ENCODE data around the gene PTPRU. TPM values are rescaled to one million over a fixed set of nuclear protein-coding genes. Genes with fewer than 3 reads are reported as not detected.

The PTPRU gene
- total RNA-seq, 1 donor from 2014 or later, result 19.5 TPM

DNA sequence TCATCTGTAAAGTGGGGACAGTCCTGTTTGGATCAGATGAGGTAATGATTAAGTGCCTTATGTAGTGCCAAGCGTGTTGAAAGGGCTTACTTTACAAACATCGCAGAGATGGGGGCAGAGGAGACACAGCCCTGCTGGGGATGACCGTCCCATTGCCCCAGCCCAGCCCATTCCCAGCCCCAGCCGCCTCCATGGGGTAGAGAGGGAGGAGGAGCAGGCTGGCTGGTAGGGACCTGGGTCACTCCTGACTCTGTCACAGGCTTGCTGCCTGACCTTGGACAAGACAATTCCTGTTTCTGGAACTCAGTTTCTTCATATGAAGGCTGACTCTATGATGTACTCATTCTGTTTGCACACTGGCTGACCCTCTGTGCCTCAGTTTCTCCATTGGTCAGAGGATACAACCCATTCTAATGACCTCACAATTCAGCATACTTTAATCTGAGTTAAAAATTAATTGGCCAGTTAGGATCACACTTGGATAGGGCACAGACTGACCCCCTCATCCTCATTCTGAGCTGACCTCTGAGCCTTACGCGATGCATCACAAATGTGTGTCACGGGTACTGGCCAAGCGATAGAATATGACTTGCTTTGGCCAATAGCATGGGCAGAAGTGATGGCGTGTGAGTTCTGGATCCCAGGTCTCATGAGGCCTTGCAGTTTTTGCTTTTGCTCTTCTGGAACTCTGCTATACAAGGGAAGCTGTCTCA, 91.1 kb downstream of the PTPRU start:
- ATAC-seq, result peak; percentile 61
- no peak for DNase-seq (ENCODE audit: low spot score)

DNA sequence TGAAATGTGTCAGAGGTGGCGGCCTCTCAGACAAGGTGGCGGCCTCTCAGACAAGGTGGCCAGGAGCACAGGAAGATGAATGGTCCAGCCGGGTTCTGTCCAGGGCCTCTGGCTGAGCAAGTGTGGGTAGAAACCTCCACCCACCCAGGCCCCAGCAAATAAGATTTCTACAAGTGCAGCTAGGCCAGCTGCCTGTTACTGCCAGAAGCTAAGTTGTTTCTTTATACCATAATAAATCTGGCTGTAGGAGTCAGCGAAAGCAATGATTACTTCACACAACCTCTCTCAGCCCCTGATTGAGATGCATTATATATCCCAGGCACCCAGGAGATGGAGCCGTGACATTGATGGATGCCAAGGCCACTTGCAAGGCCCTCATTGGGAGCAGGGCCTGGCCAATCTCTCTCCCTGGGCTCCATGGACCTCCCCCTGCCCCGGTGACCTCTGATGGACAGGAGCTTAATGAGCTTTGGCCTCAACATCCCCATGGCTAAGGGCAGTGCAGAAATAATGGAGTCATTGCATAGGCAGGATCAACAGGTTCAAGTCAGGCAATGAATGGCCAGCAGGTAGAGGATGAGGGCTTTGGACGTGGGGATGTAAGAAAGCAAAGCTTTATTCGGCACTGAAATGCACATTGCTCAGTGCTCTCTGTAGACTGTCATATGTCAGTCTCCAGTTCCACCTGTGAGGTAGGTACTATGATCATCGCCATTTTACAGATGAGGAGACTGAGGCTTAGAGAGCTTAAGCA, 92.9 kb downstream of the PTPRU start:
- DNase-seq (ENCODE audit: low spot score), result no peak
- ATAC-seq, result no peak

DNA sequence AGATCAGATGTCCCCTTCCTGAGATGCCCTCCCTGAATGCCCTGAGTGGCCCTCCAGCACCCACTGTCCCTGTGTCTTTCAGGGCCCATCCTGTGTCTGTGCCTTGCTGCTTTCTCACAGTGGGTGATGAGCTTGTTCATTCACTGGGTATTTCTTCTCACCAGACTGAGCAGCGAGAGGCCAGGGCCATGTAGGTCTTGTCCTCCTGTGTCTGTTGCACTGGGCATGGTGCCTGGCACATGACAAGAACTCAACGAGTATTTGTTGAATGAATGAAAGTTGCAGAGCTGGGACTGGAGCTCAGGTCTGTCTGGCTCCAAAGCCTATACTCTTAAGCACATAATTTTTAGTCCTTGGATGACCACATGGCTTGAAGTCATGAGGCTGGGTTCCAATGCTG, 93.8 kb downstream of the PTPRU start:
- no peak for ATAC-seq
- DNase-seq (ENCODE audit: low spot score), result no peak

DNA sequence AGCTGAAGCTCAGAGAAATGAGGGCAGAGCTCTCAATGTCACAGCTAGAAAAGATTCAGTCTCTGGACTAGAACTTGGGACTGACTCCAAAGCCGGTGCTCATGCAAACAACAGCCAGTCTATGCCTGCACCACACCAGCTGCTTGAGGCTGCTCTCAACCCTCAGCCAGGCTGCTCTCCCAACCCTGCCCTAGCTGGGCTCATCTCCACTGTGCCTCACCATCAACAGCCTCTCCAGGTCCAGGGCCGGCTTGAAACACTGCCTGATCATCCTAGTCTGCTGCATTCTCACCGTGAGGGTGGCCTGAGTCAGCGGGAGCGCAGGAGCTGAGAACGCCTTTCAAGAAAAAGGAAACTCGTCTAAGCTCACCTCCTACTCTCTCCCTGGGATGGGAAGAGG, 94.5 kb downstream of the PTPRU start:
- ATAC-seq (no peak), DNase-seq (ENCODE audit: low spot score) (no peak)

- ATAC-seq, result peak; percentile 27
- DNase-seq (ENCODE audit: low spot score), result no peak
Measured at GRCh38 chr1:29331309-29331708, 95.0 kb downstream of the PTPRU start.

GRCh38 chr1:29331729-29332128, 95.4 kb downstream of the PTPRU start:
- ATAC-seq, result no peak
- DNase-seq (ENCODE audit: low spot score), result no peak

- DNase-seq (ENCODE audit: low spot score), result no peak
Measured at GRCh38 chr1:29332204-29332603, 95.9 kb downstream of the PTPRU start.

GRCh38 chr1:29333008-29333407, 96.7 kb downstream of the PTPRU start:
- no peak for DNase-seq (ENCODE audit: low spot score)
- ATAC-seq, result no peak

More at GRCh38 chr1:29332204-29332603, 95.9 kb downstream of the PTPRU start:
- peak; percentile 46 for ATAC-seq

DNA sequence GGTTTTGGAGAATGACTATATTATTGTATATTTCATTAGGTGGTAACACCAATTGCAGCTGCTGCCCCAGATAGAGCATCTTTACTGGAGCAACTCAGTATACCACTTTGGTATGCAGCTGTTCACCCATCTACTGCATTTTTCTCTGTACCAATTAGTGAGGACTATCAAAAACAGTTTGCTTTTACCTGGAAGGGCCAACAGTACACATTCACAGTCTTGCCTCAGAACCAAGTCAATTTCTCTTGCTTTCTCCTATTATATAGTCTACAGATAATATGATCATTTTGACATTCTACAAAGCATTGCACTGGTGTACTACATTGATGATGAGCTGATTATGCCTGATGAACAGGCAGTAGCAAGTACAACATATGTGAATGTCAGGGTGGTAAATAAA, 99.3 kb downstream of the PTPRU start:
- ATAC-seq (no peak), DNase-seq (ENCODE audit: low spot score) (no peak)

DNA sequence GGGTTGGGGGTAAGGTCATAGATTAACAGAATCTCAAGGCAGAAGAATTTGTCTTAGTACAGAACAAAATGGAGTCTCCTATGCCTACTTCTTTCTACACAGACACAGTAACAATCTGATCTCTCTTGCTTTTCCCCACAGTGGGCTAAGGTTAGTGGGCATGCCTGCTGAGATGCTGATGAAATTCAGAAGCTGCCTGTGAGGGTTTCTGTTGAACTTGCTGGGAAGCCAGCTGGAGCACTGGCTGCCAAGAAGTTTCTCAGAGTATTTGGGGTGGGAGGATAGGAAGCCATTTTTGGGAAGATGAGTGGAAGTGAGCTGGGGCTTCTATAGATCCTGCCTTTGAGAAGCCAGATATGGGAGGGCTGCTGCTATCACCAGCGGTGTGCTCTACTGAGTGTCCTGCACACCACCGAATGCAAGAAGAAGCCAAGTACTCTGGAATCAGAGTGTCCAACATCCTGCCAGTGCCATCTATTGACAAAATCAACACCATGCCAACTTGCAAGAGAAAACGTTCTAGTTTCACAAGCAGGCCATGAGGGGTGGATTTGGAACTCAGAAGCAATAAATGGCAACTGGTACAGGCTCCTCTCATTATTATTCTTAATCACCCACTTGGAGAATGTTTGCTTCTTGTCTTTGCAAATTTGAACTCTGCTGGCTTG, 102.7 kb downstream of the PTPRU start:
- ATAC-seq (peak; percentile 94), DNase-seq (ENCODE audit: low spot score) (no peak)

GRCh38 chr1:29341936-29342335, 105.6 kb downstream of the PTPRU start:
- ATAC-seq (no peak), DNase-seq (ENCODE audit: low spot score) (no peak)

DNA sequence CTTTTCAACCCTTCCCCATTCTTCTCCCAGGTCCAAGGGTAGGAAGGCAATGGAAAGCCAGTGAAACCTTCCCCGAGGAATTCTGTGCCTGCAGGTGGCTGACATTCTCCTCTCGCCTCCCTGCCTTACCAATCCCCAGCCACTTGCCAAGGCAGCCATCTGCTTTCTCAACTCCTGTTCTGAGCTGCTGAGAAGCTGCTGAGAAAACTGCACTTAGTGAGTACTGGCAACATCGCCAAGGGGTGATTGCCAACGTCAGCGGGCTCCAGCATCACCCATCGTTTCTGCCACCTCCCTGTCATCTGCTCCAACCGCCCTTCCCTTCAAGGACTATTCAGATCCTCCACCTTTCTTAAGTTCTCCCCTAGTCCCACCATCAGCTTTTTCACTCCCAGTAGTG, 106.0 kb downstream of the PTPRU start:
- ATAC-seq (no peak), DNase-seq (ENCODE audit: low spot score) (no peak)

- no peak for DNase-seq (ENCODE audit: low spot score)
- no peak for ATAC-seq
Measured at GRCh38 chr1:29342983-29343382, 106.7 kb downstream of the PTPRU start.

DNA sequence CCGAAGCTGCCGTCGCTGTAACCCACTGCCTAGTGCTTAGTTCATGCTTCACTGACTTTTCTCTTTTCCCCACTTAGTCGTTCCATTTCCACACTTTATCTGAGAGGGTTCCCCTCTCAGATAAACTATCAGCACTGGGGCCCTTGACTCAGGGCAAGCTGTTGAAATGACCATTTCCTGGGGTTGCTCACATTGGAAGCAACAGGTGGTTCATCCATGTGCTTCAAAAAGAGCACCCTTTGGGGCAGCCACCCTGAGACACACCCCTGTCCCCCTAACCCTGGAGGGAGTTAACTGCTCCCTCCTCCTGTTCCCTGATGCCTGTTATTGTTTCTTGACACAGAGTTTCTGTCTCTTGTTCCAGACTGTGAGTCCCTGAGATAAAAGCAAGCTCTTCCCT, 107.2 kb downstream of the PTPRU start:
- DNase-seq (ENCODE audit: low spot score) (no peak), ATAC-seq (no peak)

GRCh38 chr1:29343908-29344307, 107.6 kb downstream of the PTPRU start:
- ATAC-seq (no peak), DNase-seq (ENCODE audit: low spot score) (no peak)

GRCh38 chr1:29344336-29344735, 108.0 kb downstream of the PTPRU start:
- DNase-seq (ENCODE audit: low spot score) (no peak), ATAC-seq (no peak)

- ATAC-seq, result no peak
- DNase-seq (ENCODE audit: low spot score), result no peak
Measured at GRCh38 chr1:29346576-29346975, 110.3 kb downstream of the PTPRU start.

GRCh38 chr1:29349871-29350491, 113.7 kb downstream of the PTPRU start:
- ATAC-seq (no peak), DNase-seq (ENCODE audit: low spot score) (no peak)

- ATAC-seq, result no peak
- no peak for DNase-seq (ENCODE audit: low spot score)
Measured at GRCh38 chr1:29352719-29353420, 116.5 kb downstream of the PTPRU start.

GRCh38 chr1:29354511-29355098, 118.3 kb downstream of the PTPRU start:
- ATAC-seq (no peak), DNase-seq (ENCODE audit: low spot score) (no peak)

Data from left lobe of liver (tissue), 2 donors.